ENCODE measurements around the gene SNRNP25. TPM values are rescaled to one million over a fixed set of nuclear protein-coding genes. Genes with fewer than 3 reads are reported as not detected.

The SNRNP25 gene
- total and polyA plus RNA-seq, 2 of the 8 experiments (the other 6 are each of a cell fraction or from before 2014, with no cell fraction given) = 53.0 to 58.4 TPM

DNA sequence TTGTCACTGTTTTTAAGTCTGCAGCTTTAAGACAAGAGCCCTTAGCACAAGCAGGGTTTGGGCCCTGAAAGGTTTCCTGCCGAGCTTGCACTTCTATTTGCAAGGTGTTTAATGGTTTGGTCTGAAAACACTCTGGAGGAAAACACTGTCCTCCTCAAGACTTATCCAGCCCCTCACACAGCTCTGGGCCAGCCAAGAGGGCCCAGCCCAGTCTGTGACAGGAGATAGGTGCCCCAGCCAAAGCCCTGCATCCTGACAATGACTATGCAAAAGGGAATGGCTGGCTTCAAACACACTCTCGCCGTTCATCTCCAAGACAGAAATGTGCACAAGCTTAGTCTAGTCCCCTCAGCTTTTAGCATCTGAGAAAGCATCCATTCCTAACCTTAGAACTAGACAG is 51.3 kb downstream of the SNRNP25 start:
- CTCF ChIA-PET (ENCODE audit: partially characterized antibody) = interaction anchor here (0.7 to 5.8 kb wide), 11 partner anchors 9 to 258 kb away, joined by 3 to 80 read pairs (median 4); partner anchors contain the start of genes HBQ1, POLR3K and SNRNP25
- TF ChIP-seq TAF7 (optimal IDR thresholded peaks at IDR 0.05; ENCODE audit: borderline replicate concordance, low read depth, low read length) (no peak), RNF2 (IDR thresholded peaks at IDR 0.05; ENCODE audit: borderline replicate concordance, low read depth, low read length, missing control alignments, poor library complexity, severe bottlenecking) (no peak), ATF3 (IDR thresholded peaks at IDR 0.05; ENCODE audit: insufficient read depth, low read depth, low read length) (no peak), CBX5 (IDR thresholded peaks at IDR 0.05; ENCODE audit: low read depth, low read length) (no peak), SIX5 (IDR thresholded peaks at IDR 0.05; ENCODE audit: low read depth, low read length) (no peak), RBBP5 (IDR thresholded peaks at IDR 0.05; ENCODE audit: borderline replicate concordance, low read depth, low read length) (no peak), EP300 (IDR thresholded peaks at IDR 0.05; ENCODE audit: borderline replicate concordance in 1 of 2, low read depth in 2 of 2, low read length in 2 of 2) (no peak), CHD2 (IDR thresholded peaks at IDR 0.05; ENCODE audit: low read length) (no peak), RXRA (IDR thresholded peaks at IDR 0.05; ENCODE audit: insufficient read depth, low read depth, low read length) (no peak), JUN (IDR thresholded peaks at IDR 0.05; ENCODE audit: low read depth, low read length) (no peak), SP1 (IDR thresholded peaks at IDR 0.05; ENCODE audit: low read depth, low read length) (no peak), TAF1 (IDR thresholded peaks at IDR 0.05; ENCODE audit: low read depth, low read length) (no peak), PHF8 (conservative IDR thresholded peaks at IDR 0.05; ENCODE audit: low read depth, low read length) (no peak)

More for the DNA sequence above, 51.3 kb downstream of the SNRNP25 start:
- H3K9me3 ChIP-seq (ENCODE audit: insufficient read depth in 2 of 2, low read depth in 1 of 2, low read length in 1 of 2) = no peaks in the 10 kb centered on the region
- H3K4me1 ChIP-seq (replicated peaks in 1 of 4; ENCODE audit: control insufficient read depth in 3 of 4, insufficient read depth in 4 of 4, low read length in 3 of 4) = peaks cover 0 to 1% (median 0%) of the 10 kb centered on the region in 4 experiments; a peak in 1 of 7 replicates
- no peak overlapping the region for H2AK5ac ChIP-seq (ENCODE audit: low read depth, low read length)
- DNase-seq (ENCODE audit: low read depth in 1 of 2, low spot score in 2 of 2) (no peak), FAIRE-seq (no peak)
- no peak overlapping the region for H4K8ac ChIP-seq (ENCODE audit: extremely low read depth, insufficient read depth, low read length)
- H2BK120ac ChIP-seq (replicated peaks; ENCODE audit: low read depth, low read length) = no peak overlapping the region
- no peaks in the 10 kb centered on the region for H3K23me2 ChIP-seq (ENCODE audit: low read depth, low read length)
- H3K4me3 ChIP-seq (ENCODE audit: extremely low read depth in 1 of 4, insufficient read depth in 2 of 4, low read depth in 3 of 4, low read length in 4 of 4) = no peak overlapping the region
- H3K79me1 ChIP-seq (ENCODE audit: low read depth, low read length) = no peaks in the 10 kb centered on the region
- no peak overlapping the region for H4K5ac ChIP-seq (ENCODE audit: insufficient read length, low read depth, low read length)
- peaks cover 0 to 3% (median 0%) of the 10 kb centered on the region in 4 experiments; a peak in 2 of 8 replicates for H3K36me3 ChIP-seq (ENCODE audit: control insufficient read depth in 2 of 4, insufficient read depth in 4 of 4, low read length in 3 of 4)
- no peak overlapping the region for H3K23ac ChIP-seq (ENCODE audit: insufficient read length)
- no peak overlapping the region for H3K27ac ChIP-seq (ENCODE audit: low read depth, low read length)
- H4K20me1 ChIP-seq (replicated peaks in 1 of 2; ENCODE audit: control insufficient read depth in 1 of 2, insufficient read depth in 2 of 2, low read length in 2 of 2) = peaks cover 0 to 5% of the 10 kb centered on the region in 2 experiments
- H3K79me2 ChIP-seq (ENCODE audit: control insufficient read depth in 1 of 2, insufficient read depth in 2 of 2, low read length in 2 of 2) = no peaks in the 10 kb centered on the region
- no peak overlapping the region for H3K4me2 ChIP-seq (ENCODE audit: insufficient read depth in 1 of 2, low read depth in 2 of 2, low read length in 2 of 2)
- H2BK15ac ChIP-seq (ENCODE audit: low read length) = no peak overlapping the region
- no peak overlapping the region for H2BK20ac ChIP-seq (ENCODE audit: low read length)
- H3K4ac ChIP-seq (replicated peaks; ENCODE audit: insufficient read length, low read depth, low read length) = no peak overlapping the region
- H3K56ac ChIP-seq (replicated peaks; ENCODE audit: insufficient read length, low read depth, low read length) = no peak overlapping the region
- 96% methylated on average over 3 of the region's 3 CpGs; no CpG with 5 or more reads in 1 of the 2 experiments for WGBS, 2 experiments (ENCODE audit: extremely low coverage in 1 of 2, insufficient coverage in 1 of 2, insufficient read length in 1 of 2, insufficient replicate concordance in 2 of 2, low coverage in 1 of 2, low lambda C conversion rate in 2 of 2, missing lambda C conversion rate in 1 of 2)
- no peak overlapping the region for H3K18ac ChIP-seq (ENCODE audit: extremely low read depth, low read length)
- H3K27me3 ChIP-seq (replicated peaks in 1 of 4; ENCODE audit: control insufficient read depth in 3 of 4, extremely low read depth in 1 of 4, insufficient read depth in 3 of 4, low read length in 3 of 4) = no peaks in the 10 kb centered on the region; a peak in 1 of 7 replicates
- H3K9ac ChIP-seq (replicated peaks in 1 of 4; ENCODE audit: extremely low read depth in 1 of 4, low read depth in 3 of 4, low read length in 3 of 4) = no peak overlapping the region
- no peak overlapping the region for H2BK5ac ChIP-seq (ENCODE audit: low read depth, low read length)
- no peak overlapping the region for H2BK12ac ChIP-seq (ENCODE audit: low read depth, low read length)
- POLR2A ChIA-PET (ENCODE audit: partially characterized antibody) = interaction anchor here (0.9 to 1.6 kb wide), 5 partner anchors 13 to 80 kb away, joined by 3 to 4 read pairs (median 3); partner anchors contain the start of gene RHBDF1
- no peak overlapping the region for H4K91ac ChIP-seq (replicated peaks; ENCODE audit: insufficient read length, low read length)
- no peak overlapping the region for H3K14ac ChIP-seq (ENCODE audit: insufficient read length)
- H2AFZ ChIP-seq (ENCODE audit: low read length) = no peak overlapping the region
